A673 (cell line): ENCODE data around the gene MEAK7. TPM values are rescaled to one million over a fixed set of nuclear protein-coding genes. Genes with fewer than 3 reads are reported as not detected.

ENCODE experiments used
- BruUV-seq: library from RNA; stranded (reverse); fragments of 400-500 nt; replicated peaks from 2 replicates; lab custom pipeline; 2021; lab: Mats Ljungman, UMichigan
- CTCF ChIA-PET: fragments of 300-600 bp; sonication (Branson Sonifier 250); formaldehyde crosslinking; loops from one replicate; lab custom pipeline; 2022; ENCODE audit warnings: antibody characterized with exemption; lab: Charles Lee
- POLR2A ChIA-PET: fragments of 300-600 bp; sonication (Branson Sonifier 250); formaldehyde crosslinking; loops from one replicate; lab custom pipeline; 2022; ENCODE audit warnings: antibody characterized with exemption; ENCODE audit not compliant: low non-redundant PET; lab: Charles Lee
- DNase-seq: peaks from one replicate; pipeline ENCODE4 v3.0.0-alpha.2; 2015; ENCODE audit warnings: low spot score
- H3K27ac ChIP-seq: fragments of 200-600 bp; sonication (generic); 2 replicates; pipeline ENCODE4 v1.5.1; 2016; ENCODE audit warnings: mixed run types, low read depth, mild to moderate bottlenecking, mixed read lengths, antibody characterized with exemption, low read length; ENCODE audit not compliant: poor library complexity, severe bottlenecking
- H3K27me3 ChIP-seq: fragments of 200-600 bp; sonication (generic); replicated peaks from 2 replicates; pipeline ENCODE4 v1.6.1; 2017; ENCODE audit warnings: mixed run types, low read depth, mild to moderate bottlenecking, mixed read lengths, antibody characterized with exemption, low read length; ENCODE audit not compliant: insufficient read depth, poor library complexity
- H3K36me3 ChIP-seq: fragments of 200-600 bp; sonication (generic); 2 replicates; pipeline ENCODE4 v1.6.1; 2016; ENCODE audit warnings: mixed run types, mild to moderate bottlenecking, mixed read lengths, antibody characterized with exemption, low read length; ENCODE audit not compliant: insufficient read depth, poor library complexity, severe bottlenecking
- H3K4me1 ChIP-seq: fragments of 200-600 bp; sonication (generic); 2 replicates; pipeline ENCODE4 v1.6.1; 2017; ENCODE audit warnings: mixed run types, mild to moderate bottlenecking, mixed read lengths, antibody characterized with exemption, low read length; ENCODE audit not compliant: insufficient read depth, poor library complexity, severe bottlenecking
- H3K4me3 ChIP-seq: fragments of 200-600 bp; sonication (generic); 2 replicates; pipeline ENCODE4 v1.5.1; 2016; ENCODE audit warnings: low read depth, mixed run types, mild to moderate bottlenecking, mixed read lengths, low read length; ENCODE audit not compliant: poor library complexity, severe bottlenecking
- H3K9me3 ChIP-seq: fragments of 200-600 bp; sonication (generic); 2 replicates; pipeline ENCODE4 v1.6.1; 2016; ENCODE audit warnings: mixed run types, low read depth, mild to moderate bottlenecking, mixed read lengths, antibody characterized with exemption, low read length; ENCODE audit not compliant: poor library complexity, severe bottlenecking
- CTCF ChIP-seq: fragments of 300-800, 200-600 bp; sonication (generic); conservative IDR thresholded peaks from 2 replicates; pipeline ENCODE4 v1.5.1; 2017; ENCODE audit warnings: low read depth, mild to moderate bottlenecking, antibody characterized with exemption, low read length, moderate library complexity, mixed read lengths
- EZH2 ChIP-seq: fragments of 200-600 bp; sonication (generic); IDR thresholded peaks from 2 replicates; pipeline ENCODE4 v1.6.1; 2017; ENCODE audit warnings: borderline replicate concordance, low read depth, mild to moderate bottlenecking, mixed read lengths, antibody characterized with exemption, low read length; ENCODE audit not compliant: poor library complexity, severe bottlenecking
- intact Hi-C: fragments of 100-400 bp; cut with micrococcal nuclease; formaldehyde crosslinking; loops from one replicate; pipeline ENCODE4 v1.10.0; 2022; ENCODE audit not compliant: unreplicated experiment
- total RNA-seq: library from RNA; stranded (reverse); gene quantifications from 2 replicates; pipeline ENCODE4 v1.2.3, GENCODE V29; 2021

Gene MEAK7
- total RNA-seq, 1 experiment from 2014 or later, result 11.6 TPM

- no peak overlapping the region for H3K4me3 ChIP-seq
- ChIA-PET CTCF (no interaction called here), POLR2A (interaction anchor here (0.8 kb wide), 1 partner anchor 76 kb away, joined by 3 read pairs; no protein-coding TSS in a partner anchor)
- BruUV-seq, result no TSS peak
- intact Hi-C loops, result no loop called here
- no peak for TF ChIP-seq EZH2
- no peak for TF ChIP-seq CTCF
- H3K36me3 ChIP-seq, result no peaks in the 10 kb centered on the region
- no peaks in the 10 kb centered on the region for H3K27me3 ChIP-seq
- no peaks in the 10 kb centered on the region for H3K4me1 ChIP-seq
- H3K9me3 ChIP-seq, result no peaks in the 10 kb centered on the region
- DNase-seq, result no peak
- H3K27ac ChIP-seq, result no peak overlapping the region
Observed at GRCh38 chr16:84524346-84524920, 20.0 kb upstream of the MEAK7 start.

- CTCF ChIA-PET, result interaction anchor here (1.0 kb wide), 1 partner anchor 16 kb away, joined by 3 read pairs; no protein-coding TSS in a partner anchor
- Histone ChIP-seq H3K27ac (no peak overlapping the region), H3K4me1 (no peaks in the 10 kb centered on the region), H3K4me3 (no peak overlapping the region), H3K36me3 (no peaks in the 10 kb centered on the region), H3K27me3 (no peaks in the 10 kb centered on the region), H3K9me3 (no peaks in the 10 kb centered on the region)
- POLR2A ChIA-PET, result interaction anchor here (0.6 to 0.7 kb wide), 2 partner anchors 40 to 214 kb away, joined by 4 to 5 read pairs; no protein-coding TSS in a partner anchor
- intact Hi-C loops, result no loop called here
- no peak for DNase-seq
- no peak for TF ChIP-seq CTCF
- no peak for TF ChIP-seq EZH2
- BruUV-seq, result no TSS peak
Observed at GRCh38 chr16:84521497-84521770, 17.0 kb upstream of the MEAK7 start.

- POLR2A ChIA-PET, result interaction anchor here (0.6 to 0.7 kb wide), 2 partner anchors 40 to 215 kb away, joined by 4 to 5 read pairs; no protein-coding TSS in a partner anchor
- H3K27me3 ChIP-seq, result no peaks in the 10 kb centered on the region
- TF ChIP-seq EZH2 (no peak), CTCF (no peak)
- H3K9me3 ChIP-seq, result no peaks in the 10 kb centered on the region
- H3K36me3 ChIP-seq, result no peaks in the 10 kb centered on the region
- CTCF ChIA-PET, result interaction anchor here (1.0 kb wide), 1 partner anchor 15 kb away, joined by 3 read pairs; no protein-coding TSS in a partner anchor
- H3K27ac ChIP-seq, result no peak overlapping the region
- intact Hi-C loops, result no loop called here
- H3K4me1 ChIP-seq, result no peaks in the 10 kb centered on the region
- no peak overlapping the region for H3K4me3 ChIP-seq
- no TSS peak for BruUV-seq
- no peak for DNase-seq
Observed at GRCh38 chr16:84520725-84521496, 16.5 kb upstream of the MEAK7 start.
